HS-5 (cell line): Measurements from ENCODE around the gene E4F1.
"Not testable (repeated sequence)": the region's sequence is repeated elsewhere in the genome, so short reads cannot be mapped to it uniquely, and the experiment has no call there.

Source experiments
- DNase-seq: peaks from one replicate; pipeline ENCODE4 v3.0.0-alpha.2; 2012; ENCODE audit warnings: low read depth

Gene E4F1

GRCh38 chr16:2244926-2245795 lies 21.8 kb downstream of the E4F1 start:
- no peak for DNase-seq

- no peak for DNase-seq
These were observed 23.0 kb downstream of the E4F1 start for GRCh38 chr16:2246301-2246885.

- DNase-seq = no peak
These were observed 27.4 kb downstream of the E4F1 start for GRCh38 chr16:2250652-2251295.

GRCh38 chr16:2251296-2252111 lies 28.1 kb downstream of the E4F1 start, which contains the start of gene ECI1:
TSS of gene ECI1 (minus strand) at chr16:2251587. CDS start at chr16:2251566, 21 bp downstream.
- DNase-seq = peak; percentile 78

GRCh38 chr16:2252806-2253148 lies 29.4 kb downstream of the E4F1 start:
- no peak for DNase-seq

- no peak for DNase-seq
These were observed 29.9 kb downstream of the E4F1 start for GRCh38 chr16:2253293-2253692.

- DNase-seq = no peak
These were observed 33.2 kb downstream of the E4F1 start for GRCh38 chr16:2256531-2257140.

- DNase-seq = no peak
These were observed 34.3 kb downstream of the E4F1 start for GRCh38 chr16:2257726-2258125.

- not testable (repeated sequence) for DNase-seq
These were observed 35.1 kb downstream of the E4F1 start for GRCh38 chr16:2258530-2258929.

GRCh38 chr16:2260250-2260649 lies 36.9 kb downstream of the E4F1 start:
- DNase-seq = no peak

- not testable (repeated sequence) for DNase-seq
These were observed 39.6 kb downstream of the E4F1 start for GRCh38 chr16:2263026-2263425.

- DNase-seq = not testable (repeated sequence)
These were observed 43.5 kb downstream of the E4F1 start for GRCh38 chr16:2266887-2267286.

- not testable (repeated sequence) for DNase-seq
These were observed 44.1 kb downstream of the E4F1 start for GRCh38 chr16:2267505-2267912.

GRCh38 chr16:2267913-2268666 lies 44.7 kb downstream of the E4F1 start, which contains the start of gene RNPS1:
TSS of gene RNPS1 (minus strand) at chr16:2268126. CDS start at chr16:2264643, 3,483 bp downstream.
- peak; percentile 84 for DNase-seq

- no peak for DNase-seq
These were observed 46.7 kb downstream of the E4F1 start for GRCh38 chr16:2270070-2270462.

- DNase-seq = no peak
These were observed 47.4 kb downstream of the E4F1 start for GRCh38 chr16:2270588-2271470.

- no peak for DNase-seq
These were observed 48.6 kb downstream of the E4F1 start for GRCh38 chr16:2271848-2272461.

- no peak for DNase-seq
These were observed 50.1 kb downstream of the E4F1 start for GRCh38 chr16:2273484-2273883.

- no peak for DNase-seq
These were observed 50.5 kb downstream of the E4F1 start for GRCh38 chr16:2273931-2274330.
